Cerebellar nuclear complex (tissue), 1 donor: ENCODE measurements around the gene BSG.

Experiments used
- DNase-seq, 2 experiments: peaks; one replicate each; lab custom pipeline; 2025; lab: John Stamatoyannopoulos, UW

BSG gene

DNA sequence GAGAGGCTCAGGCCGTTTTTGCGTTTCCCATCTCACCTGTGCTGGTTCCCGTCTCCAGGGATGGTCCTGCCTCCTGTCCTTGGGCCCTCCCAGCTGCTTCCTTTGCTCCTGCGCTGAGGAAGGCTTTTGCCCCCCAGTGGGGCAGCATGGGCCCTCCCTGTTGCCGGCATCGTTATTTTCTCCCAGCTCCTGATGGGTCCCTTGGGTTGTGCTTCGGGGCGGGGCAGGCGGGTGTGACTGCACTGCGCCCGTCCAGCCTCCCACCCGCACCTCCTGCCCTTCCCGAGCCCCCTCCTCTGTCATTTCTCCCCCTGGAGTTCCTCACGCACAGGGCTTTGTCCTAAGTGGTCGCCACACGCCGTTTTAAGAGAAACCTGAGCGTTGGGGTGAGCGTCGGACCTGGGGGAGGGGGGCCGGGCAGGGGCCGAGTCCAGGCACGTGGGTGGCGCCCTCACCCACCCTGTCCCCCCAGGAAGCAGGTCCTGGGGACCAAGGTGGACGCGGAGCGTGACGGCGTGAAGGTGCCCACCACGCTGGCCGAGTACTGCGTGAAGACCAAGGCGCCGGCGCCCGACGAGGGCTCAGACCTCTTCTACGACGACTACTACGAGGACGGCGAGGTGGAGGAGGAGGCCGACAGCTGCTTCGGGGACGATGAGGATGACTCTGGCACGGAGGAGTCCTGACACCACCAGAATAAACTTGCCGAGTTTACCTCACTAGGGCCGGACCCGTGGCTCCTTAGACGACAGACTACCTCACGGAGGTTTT, 31.3 kb upstream of the BSG start:
- no peak for DNase-seq

DNA sequence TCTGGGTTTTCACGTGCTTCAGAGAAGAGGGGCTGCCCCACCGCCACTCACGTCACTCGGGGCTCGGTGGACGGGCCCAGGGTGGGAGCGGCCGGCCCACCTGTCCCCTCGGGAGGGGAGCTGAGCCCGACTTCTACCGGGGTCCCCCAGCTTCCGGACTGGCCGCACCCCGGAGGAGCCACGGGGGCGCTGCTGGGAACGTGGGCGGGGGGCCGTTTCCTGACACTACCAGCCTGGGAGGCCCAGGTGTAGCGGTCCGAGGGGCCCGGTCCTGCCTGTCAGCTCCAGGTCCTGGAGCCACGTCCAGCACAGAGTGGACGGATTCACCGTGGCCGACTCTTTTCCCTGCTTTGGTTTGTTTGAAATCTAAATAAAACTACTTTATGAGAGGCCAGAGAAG, 30.7 kb upstream of the BSG start:
- DNase-seq, result no peak

DNA sequence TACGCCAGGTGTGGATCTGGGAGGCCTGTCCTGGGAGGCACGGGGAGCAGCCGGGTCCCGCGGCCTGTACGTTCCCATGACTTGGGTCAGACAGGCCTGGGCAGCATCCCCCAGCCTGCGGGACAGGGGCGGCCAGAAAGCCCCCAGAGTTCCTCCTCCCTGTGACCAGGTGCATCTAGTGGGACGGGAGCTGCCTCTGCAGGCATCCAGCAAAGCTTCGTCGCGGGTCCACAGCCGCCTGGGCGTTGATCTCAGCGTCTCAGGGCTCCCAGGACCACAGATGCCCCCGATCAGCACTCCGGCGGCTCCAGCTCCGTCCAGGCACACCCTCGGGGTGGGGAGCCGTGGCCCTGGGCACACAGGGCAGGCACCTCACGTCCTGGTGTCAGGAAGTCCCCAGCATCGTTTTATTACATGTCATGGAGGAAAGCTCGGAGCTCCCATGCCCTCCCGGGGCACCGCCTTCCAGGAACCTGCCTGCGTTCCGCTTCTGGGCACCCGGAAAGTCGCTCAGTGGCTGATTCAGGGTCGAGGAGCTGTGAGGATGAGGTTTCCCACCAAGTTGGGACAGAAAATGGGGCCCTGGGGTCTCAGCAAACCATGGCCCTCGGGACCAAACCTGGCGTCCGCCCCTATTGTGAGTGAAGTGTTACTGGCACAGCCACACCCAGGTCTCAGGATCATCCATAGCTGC, 30.1 kb upstream of the BSG start:
- no peak for DNase-seq

DNA sequence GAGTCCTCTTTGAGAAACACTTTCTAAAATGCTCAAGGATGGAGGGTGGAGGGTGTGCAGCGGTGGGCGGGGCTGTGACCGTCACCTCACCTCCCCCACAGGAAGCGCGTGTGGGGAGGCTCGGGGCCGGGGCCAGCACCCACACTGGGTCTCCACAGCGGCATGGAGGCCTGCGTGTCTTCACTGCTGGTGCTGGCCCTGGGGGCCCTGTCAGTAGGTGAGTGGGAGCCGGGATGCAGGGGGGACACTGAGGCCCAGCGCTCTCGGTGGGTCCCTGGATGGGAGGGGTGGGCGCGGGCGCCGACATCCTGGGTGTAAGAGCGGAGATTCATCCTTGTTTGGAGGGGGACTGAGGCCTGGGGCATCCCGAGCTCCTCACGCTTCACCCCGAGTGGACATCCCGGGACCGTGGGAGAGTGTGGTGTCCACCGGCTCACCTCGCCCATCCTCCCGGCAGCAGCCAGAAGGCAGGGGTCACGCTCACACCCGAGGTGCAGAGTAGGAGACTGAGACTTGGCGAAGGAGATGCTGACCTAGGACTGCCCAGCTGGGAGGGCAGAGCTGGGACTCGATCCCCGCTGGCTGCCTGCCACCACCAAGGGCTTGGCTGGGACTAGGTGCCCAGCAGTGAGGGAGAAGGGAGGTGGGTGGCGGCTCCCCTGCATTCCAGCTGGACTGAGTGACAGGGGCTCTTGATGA, 28.3 kb upstream of the BSG start, which contains the start of gene GZMM:
GZMM (plus strand) TSS at position 144 of the 699 bp plus-strand sequence; CDS start at position 163, 19 bp downstream.
- DNase-seq, result no peak

DNA sequence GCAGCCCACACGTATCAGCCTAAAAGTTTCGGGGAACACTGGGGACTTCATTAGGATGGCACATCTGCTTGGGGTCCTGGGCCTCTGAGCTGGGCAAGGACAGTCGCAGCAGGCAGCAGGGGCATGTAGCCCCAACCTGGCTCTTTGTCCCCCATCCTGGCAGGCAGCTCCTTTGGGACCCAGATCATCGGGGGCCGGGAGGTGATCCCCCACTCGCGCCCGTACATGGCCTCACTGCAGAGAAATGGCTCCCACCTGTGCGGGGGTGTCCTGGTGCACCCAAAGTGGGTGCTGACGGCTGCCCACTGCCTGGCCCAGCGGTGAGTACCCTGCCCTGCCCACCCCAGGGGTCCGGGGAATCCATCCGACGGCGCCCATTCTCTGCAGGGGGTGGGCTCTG, 25.3 kb upstream of the BSG start:
- no peak for DNase-seq

DNA sequence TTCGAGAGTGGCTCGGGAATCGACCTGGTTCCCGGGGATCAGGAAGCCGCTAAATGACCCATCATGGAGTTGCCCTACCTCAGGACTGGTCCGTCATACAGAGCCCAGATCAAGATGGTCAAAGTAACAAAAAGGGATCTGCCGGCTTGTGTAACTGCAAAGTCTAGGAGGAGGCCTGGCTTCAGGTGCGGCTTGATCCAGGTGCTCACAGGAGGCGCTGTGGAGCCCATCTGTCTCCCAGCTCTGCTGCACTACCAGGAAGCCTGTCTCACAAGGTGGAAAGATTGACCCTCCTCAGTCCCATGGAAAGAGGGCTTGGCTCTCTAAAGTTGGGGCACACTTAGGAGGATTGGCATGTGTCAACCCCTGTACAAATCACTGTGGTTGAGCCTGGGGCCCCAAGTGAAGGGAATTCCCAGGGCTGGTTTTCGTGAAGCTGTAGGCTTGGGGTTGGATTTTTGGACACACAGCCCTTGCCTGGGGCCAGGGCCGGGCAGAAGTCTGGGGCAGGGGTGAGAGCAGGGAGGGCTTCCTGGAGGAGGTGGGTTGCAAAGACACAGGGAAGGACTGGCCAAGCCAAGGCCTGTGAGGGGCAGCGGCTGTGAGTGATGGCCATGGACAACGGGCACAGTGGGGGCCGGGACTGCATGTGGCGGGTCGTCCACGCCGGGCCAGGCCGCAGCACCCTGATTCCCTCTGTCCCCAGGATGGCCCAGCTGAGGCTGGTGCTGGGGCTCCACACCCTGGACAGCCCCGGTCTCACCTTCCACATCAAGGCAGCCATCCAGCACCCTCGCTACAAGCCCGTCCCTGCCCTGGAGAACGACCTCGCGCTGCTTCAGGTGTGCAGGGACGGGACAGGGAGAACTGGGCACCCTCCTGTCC, 24.3 kb upstream of the BSG start:
- no peak for DNase-seq

DNA sequence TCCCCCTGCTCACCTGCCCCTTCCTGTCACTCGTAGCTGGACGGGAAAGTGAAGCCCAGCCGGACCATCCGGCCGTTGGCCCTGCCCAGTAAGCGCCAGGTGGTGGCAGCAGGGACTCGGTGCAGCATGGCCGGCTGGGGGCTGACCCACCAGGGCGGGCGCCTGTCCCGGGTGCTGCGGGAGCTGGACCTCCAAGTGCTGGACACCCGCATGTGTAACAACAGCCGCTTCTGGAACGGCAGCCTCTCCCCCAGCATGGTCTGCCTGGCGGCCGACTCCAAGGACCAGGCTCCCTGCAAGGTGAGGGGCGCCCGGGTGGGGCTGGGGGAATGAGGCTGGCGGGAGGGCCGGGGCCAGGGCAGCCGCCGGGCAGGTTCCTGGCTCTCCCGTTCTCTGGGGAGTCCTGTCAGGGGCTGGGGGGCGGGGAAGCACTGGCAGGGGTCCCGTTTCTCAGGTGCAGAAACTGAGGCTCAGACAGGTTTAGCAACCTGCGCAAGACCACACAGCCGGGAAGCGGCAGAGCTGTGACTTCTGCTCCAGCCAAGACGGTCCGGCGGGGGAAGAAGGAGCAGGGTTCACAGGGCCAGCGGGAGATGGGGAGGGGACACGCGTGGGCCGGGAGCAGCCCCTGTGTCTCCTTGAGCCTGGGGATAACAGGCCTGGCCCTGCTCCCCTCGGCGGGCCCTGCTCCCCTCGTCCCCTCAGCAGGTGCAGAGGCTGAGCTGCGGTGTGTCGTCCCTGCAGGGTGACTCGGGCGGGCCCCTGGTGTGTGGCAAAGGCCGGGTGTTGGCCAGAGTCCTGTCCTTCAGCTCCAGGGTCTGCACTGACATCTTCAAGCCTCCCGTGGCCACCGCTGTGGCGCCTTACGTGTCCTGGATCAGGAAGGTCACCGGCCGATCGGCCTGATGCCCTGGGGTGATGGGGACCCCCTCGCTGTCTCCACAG, 23.2 kb upstream of the BSG start:
- DNase-seq, result no peak

DNA sequence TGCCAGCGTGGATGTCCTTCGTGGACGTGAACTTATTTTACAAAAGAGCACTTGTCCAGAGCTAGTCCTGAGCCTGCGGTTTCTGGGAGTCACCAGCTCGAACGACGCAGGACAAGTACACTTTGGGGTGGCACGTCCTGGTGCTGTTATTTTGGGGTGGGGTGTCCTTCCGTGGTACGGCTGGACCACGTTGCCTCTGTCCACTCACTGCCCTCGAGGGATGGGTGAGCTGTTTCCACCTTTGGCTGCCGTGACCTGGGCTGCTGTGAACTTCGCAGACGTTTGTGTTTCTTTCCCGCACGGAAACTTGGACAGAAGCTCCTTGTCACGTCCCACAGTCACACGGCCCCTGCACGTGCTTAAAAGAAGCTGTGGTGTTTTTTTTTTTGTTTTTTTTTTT, 17.6 kb upstream of the BSG start:
- DNase-seq, result no peak

DNA sequence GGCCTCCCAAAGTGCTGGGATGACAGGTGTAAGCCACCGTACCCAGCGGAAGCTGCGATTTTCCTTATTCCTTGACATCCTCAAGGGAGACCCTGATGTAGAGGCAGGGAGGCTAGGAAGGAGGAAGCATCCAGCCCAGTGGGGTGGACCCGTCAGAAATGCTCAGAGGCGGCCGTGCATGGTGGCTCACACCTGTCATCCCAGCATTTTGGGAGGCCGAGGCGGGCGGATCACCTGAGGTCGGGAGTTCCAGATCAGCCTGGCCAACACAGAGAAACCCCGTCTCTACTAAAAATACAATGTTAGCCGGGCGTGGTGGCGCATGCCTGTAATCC, 17.0 kb upstream of the BSG start:
- no peak for DNase-seq

DNA sequence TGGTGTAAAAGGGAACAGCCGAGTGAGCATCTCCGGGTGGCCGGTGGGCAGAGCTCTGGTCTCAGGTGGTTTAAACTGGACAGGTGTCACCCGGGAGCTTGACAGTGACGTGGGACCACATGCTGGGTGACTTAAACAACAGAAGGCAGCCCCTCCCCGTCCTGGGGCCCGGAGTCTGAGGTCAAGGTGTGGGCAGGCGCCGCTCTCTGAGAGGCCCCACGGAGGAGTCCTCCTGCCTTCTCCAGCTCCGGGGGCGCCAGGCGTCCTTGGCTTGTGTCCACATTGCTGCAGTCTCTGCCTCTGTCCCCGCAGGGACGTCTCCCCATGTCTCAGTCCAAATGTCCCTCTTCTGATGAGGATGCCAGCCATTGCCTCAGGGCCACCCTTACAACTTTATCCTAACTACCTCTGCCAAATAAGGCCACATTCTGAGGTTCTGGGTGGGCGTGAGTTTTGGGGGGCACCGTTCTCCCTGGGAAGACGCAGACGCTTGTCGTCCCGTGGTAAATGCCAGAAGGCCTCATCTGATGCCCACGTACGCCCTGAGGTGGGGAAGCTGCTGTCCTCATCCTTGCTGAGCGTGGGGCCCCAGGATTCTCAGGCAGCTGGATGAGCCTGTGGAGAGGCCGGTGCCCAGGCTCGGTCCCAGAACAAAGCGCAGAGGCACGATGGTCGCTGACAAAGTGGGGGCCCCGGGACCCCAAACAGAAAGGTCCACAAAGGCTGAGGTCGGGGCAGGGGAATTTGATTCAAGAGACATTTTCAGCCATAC, 15.6 kb upstream of the BSG start:
- no peak for DNase-seq

DNA sequence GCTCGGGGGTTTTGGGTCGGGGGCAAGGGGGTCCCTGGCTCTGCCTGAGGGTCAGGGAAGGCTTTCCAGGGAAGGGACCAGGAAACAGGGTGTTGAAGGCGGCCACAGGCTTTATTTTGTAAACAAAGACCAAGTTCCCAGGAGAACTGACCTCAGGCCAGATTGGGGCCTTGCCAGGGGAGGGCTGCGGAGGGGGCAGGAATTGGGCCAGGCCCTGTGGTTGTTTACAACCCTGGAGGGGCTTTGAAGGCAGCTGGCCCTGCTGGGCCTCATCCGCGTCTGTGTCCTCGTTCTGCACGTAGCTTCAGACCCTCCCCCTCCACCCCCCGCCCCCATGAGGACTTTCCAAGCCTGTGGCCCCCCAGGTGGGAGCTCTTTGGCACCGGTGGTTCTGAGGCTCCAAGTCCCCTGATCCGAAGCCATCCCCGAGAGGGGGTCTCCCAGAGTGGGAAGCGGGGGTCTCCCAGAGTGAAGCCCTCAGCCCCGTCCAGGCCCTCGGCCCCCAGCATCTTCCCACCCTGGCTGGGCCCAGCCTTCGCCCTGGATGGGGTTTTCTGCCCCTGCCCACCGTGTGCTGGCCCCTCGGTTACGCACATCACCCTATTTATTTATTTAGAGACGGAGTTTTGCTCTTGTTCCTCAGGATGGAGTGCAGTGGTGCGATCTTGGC, 13.5 kb upstream of the BSG start:
- no peak for DNase-seq

DNA sequence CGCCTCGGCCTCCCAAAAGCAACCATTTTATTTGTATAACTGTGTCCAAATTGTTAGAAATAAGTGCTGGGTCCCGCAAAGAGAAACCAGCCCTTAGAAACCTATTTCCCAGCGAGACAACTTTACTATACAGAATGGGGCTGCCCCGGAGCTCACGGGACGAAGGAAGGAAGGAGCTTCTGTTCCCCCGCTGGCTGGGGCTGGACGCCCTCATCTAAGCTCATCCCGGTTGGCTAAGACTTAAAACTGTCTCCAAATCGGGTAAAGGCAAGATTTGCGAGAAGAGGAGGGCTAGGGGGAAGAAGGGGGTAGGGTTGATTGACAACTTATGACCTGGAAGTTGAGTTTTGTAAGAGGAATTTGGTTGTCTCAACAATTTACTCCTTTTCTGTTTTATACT, 12.3 kb upstream of the BSG start:
- no peak for DNase-seq

DNA sequence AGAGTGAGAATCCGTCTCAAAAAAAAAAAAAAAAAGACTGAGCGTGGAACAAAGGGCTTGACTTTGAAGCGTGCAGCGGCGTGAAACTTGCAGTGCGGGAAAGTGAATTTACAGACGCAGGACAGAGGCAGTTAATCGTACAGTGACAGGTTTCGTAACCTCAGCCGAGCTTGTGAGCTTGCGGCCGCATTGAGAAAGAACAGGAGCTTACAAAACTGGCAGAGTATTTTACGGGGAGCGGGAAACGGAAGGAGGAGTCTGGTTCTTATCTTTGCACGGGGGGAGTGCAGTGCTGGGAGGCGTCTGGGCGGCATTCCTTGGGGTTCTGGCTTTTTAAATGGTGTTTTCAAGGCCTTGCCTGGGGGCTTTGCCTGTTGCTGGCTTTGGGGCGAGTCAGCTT, 6.0 kb upstream of the BSG start:
- DNase-seq, result no peak

DNA sequence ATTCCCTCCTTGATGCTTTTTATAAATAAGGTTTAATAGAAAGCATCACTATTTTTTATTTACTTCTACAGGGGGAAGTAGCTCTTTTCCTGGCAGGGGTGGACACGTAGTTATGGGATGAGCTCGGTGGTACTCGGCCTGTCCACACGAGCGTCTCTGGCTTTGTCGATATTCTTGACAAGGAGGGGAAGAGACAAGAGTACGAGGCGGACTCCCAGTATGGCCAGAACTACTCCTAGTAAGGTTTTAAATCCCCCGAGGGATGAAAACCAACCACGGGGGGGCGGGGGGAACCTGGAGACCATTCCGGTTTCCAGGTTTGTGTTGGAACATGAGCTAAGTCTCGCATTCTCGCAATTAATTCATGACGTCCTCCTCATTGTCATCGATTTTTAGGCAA, 5.6 kb upstream of the BSG start:
- DNase-seq, result no peak

DNA sequence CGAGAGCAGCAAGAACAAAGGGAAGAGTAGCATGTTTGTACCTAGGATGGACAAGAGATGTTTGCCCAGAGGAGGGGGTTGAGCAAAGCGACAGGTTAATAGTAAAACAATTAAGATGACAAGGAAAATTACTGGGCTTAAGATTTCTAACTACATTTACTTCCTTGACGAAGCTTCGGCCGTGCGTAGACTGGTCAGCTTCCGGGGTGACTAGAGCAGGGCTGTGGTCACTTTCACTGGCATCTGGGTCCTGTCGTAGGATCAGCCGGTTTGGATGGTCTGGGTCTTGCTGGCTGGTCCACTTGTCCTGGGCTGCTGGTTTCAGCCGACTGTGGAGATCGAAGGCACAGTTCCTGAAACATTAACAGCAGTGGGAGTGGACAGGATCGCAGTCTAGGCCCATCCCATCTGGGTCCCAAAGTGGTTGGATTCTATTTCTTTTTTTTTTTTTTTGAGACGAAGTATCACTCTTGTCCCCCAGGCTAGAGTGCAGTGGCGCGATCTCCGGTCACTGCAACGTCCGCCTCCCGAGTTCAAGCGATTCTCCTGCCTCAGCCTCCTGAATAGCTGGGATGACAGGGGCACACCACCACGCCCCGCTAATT, 5.0 kb upstream of the BSG start:
- no peak for DNase-seq

DNA sequence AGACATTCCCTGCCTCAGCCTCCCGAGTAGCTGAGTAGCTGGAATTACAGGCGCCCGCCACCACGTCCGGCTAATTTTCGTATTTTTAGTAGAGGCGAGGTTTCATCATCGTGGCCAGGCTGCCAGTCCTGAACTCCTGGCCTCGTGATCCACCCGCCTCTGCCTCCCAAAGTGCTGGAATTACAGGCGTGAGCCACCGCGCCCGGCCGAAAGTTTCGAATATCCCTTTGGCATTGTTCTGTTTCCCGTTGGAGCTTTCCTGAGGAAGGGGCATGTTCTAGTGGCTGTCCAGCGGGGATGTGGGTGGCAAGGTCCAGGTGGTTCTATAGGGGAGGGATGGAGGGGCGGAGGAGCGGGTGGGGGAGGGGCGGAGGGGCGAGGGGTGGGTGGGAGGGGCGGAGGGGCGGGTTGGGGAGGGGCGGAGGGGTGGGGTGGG, 2.1 kb upstream of the BSG start:
- DNase-seq, result no peak

DNA sequence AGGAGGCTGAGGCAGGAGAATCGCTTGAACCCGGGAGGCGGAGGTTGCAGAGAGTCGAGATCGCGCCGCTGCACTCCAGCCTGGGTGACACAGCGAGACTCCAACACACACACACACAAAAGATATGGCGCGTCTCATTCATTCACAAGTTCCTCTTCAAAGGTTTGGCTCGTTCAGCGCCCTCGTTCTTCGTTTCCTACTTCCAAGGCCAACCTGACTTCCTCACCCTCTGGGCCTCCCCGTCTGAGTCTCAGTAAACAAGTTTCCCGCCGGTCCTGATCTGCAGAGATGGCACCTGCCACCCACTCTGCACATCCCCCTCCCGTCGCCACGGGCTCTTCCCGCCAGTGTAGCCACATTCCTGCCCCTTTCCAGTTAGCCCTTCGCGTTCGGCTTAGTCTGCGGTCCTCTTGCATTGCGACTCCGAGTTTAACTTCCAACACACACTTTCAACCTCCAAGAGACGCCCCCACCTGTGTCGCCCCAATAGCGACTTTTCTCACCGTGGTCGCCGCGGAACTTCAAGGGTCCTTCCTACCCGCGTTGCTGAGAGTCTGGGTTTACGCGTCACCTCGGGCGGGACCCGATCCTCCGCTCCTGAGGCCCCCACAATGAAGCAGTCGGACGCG, 1.3 kb upstream of the BSG start:
- no peak for DNase-seq

DNA sequence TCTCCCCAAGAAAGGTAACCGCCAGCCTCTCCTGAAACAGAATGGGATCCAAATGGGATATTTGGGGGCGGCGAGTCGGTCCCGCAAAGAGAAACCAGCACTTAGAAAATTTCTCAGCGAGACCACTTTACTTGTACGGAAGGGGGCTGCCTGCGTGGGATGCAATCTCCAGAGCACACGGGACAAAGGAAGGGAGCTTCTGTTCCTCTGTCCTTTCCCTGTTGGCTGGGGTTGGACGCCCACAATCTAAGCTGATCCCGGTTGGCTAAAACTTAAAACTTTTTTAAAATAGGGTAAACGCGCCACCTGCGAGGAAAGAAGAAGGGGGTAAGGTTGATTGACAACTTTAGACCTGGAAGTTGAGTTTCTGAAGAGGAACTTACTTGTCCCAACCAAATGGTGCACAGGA, 826 bp upstream of the BSG start:
- no peak for DNase-seq
